Activated CD8-positive, alpha-beta memory T cell treated with anti-CD3 and anti-CD28 coated beads, Interleukin-2, amount 50 U/mL, for 48 hours (primary cell): ENCODE results near the gene ADRA2A.
A peak's percentile ranks its signal among the peaks of the same experiment; 100 is the strongest.

Experiments
- DNase-seq: peaks from one replicate; pipeline ENCODE4 v3.0.0-alpha.2; 2020

Gene ADRA2A

GRCh38 chr10:111113238-111113960 lies 36.6 kb downstream of the ADRA2A start:
- peak; percentile 29 for DNase-seq

DNA sequence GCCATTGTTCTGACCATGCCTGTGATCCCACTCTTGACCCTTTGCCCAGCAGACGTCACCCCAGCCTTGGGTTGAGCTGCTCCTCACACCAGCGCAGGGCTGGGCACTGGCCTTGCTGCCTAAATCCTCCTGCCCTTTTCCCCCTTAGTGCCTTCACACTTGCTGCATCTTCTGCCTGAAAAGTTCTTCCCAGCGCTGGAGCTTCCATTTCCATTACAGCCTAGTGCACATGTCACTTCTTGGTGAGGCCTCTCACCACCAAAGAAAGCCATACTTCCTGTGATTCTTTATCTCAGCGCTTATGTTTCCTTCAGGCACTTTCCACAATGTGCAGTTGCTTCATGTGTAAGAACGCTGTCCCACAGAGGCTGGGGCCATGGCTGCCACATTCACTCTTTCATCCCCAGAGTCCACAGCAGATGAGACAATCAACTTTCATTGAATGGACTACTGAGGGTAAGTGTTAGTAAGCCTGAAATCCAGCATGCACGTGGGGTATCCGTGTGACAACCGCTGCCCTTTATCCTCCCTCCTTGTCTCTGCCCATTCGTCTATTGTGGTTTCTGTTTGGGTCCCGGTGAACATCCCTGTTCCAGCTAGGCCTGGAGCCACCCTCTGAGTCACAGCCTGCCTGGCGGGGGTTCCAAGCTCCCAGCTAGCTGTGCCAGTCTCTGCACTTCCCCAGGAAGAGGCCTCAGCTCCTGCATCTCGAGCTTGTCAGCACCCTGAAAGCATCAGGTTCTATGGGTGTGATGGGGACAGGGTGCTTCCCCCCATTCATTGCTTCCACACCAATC lies 37.3 kb downstream of the ADRA2A start:
- DNase-seq, result peak; percentile 34

- peak; percentile 29 for DNase-seq
These were observed 38.1 kb downstream of the ADRA2A start for GRCh38 chr10:111114758-111115500.

DNA sequence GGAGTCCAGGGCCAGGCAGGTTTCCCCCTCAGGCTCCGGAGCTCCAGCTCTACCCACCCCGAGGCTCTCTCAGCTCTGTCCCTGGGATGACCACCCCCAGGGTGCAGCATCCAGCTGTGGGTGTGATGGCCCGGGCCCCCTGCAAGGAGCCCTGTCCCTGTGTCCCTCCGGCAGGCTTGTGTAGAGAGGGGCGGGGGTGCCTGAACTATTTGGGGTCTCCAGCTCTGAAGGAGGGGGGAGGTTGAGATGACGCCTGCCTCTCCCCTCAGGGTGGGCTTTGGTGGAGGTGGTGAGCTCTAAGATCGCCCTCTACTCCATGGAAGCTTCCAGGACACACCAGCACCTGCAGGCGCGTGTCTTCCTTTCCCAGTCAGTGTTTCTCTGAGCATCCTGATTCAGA lies 39.4 kb downstream of the ADRA2A start:
- peak; percentile 33 for DNase-seq

- peak; percentile 25 for DNase-seq
These were observed 40.1 kb downstream of the ADRA2A start for GRCh38 chr10:111116762-111117445.

DNA sequence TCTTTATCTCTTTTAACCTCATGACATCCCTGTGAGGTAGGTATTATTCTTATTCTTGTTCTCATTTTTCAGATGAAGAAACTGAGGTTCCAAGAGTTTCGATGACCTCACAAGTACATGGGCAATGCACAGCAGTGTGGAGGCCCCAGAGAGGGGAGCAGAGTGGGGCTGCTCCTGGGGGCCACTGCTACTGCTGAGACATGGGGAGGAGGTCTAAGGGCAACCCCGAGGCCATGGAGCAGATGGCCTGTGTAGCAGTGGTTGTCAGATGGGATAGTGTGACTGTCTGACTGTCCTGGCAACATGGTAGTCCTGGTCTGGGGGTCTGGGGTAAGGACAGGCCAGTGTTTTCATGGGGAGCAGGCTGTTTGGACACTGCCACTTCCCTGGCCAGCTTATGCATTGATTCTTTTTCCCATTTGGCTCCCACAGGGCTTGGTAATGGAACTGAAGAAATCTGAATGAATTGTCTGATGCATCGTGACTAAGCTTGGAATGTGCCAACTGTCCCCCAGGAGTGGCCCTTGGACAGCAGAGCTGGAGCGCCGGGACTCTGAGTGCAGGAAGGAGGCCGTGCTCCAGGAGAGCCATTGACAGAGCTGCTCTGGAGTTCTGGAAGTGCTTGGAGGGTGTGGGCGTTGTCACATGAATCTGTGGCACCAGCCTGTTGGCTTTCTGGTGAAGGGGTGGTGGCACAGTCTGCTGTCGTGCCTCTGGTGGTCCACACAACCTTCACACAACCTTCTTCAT lies 40.9 kb downstream of the ADRA2A start:
- DNase-seq, result peak; percentile 17

DNA sequence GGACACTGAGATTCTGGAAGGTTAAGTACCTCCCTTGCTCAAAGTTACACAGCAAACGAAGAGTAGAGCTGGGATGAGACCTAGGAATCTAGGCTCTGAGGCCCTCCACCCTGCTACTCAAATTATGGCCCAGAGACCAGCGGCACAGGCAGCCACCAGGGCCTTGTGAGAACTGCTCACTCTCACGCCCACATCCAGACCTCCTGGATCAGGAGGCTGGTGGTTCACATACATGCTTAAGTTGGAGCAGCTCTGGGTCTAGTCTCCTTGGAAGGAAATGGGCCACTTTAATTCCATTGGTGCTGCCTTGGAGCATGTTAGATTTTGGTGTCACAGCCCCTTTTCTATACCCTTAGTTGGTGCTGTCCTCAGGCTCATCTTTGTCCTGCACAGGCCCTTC lies 41.9 kb downstream of the ADRA2A start:
- peak; percentile 1 for DNase-seq

GRCh38 chr10:111119637-111120036 lies 42.8 kb downstream of the ADRA2A start:
- no peak for DNase-seq

- DNase-seq, result no peak
These were observed 45.3 kb downstream of the ADRA2A start for GRCh38 chr10:111122127-111122526.

DNA sequence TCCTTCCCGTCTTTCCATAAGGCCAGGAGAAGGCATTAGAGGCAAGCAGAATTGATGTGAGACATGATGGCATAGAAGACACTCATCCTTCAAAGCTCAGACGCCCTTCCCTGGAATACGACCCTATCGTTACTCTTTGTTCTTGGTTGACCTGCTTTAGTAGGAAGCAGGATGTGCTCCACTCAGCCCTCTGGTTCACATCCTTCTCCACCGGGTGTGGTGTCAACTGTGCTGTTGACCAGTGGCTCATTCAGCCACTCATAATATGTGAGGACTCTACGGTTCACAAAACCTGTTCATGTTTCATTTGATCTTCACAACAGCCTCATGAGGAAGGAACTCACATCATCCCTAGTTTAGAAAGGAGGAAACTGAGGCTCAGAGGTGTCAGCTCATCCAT lies 47.1 kb downstream of the ADRA2A start:
- no peak for DNase-seq

DNA sequence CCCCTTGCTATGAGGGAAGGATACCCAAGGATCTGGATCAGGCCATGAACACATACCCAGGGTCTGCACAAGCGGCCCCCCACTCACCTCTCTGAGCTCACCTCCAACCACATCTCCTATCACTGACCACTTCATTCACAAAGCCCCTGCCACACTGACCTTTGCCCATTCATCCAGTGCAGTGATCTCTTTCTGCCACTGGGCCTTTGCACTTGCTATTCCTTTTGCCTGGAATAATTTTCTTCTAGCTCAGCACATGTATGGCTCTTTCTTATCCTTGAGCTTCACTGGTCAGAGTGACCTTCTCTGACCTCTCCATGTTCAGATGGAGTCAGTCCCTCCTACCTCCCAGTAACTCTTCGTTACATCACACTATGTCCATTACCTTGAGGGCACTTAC lies 48.3 kb downstream of the ADRA2A start:
- no peak for DNase-seq

DNA sequence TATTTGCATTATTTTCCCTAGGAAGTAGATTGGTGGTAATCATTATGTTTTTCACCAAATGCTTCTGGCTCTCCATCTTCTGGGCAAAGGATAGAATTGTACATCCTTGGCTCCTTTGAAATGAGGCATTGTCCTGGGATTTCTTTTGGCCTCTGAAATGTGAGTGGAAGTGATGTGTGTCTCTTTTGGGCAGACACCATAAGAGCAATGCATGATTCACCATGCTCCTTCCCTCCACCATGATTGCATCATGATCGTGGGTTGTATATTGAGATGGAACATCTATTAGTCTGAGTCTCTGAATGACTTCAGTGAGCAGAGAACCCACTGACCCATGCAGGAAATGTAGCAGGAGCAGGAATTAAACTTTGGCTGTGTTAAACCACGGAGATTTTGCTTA lies 49.2 kb downstream of the ADRA2A start:
- DNase-seq, result no peak

- DNase-seq, result no peak
These were observed 50.4 kb downstream of the ADRA2A start for GRCh38 chr10:111127081-111127848.

GRCh38 chr10:111128331-111129180 lies 51.7 kb downstream of the ADRA2A start:
- no peak for DNase-seq

- no peak for DNase-seq
These were observed 52.5 kb downstream of the ADRA2A start for GRCh38 chr10:111129363-111129762.

GRCh38 chr10:111130471-111130870 lies 53.6 kb downstream of the ADRA2A start:
- no peak for DNase-seq
